GM21381 (cell line): ENCODE measurements around the gene MEA1.
A peak's percentile ranks its signal among the peaks of the same experiment; 100 is the strongest.
"Not testable (repeated sequence)": the region's sequence is repeated elsewhere in the genome, so short reads cannot be mapped to it uniquely, and the experiment has no call there.

ENCODE experiments used
- ATAC-seq: cut with Tn5 transposase; IDR thresholded peaks from one replicate; pipeline ENCODE4 v1.9.1; 2021; ENCODE audit warnings: mild to moderate bottlenecking, moderate library complexity; ENCODE audit not compliant: unreplicated experiment

MEA1 gene

GRCh38 chr6:43013097-43013842 lies 476 bp downstream of the MEA1 start:
- no peak for ATAC-seq

- ATAC-seq, result no peak
Measured at GRCh38 chr6:43012364-43012763, 1.4 kb downstream of the MEA1 start.

GRCh38 chr6:43011207-43011606 lies 2.5 kb downstream of the MEA1 start:
- ATAC-seq, result no peak

DNA sequence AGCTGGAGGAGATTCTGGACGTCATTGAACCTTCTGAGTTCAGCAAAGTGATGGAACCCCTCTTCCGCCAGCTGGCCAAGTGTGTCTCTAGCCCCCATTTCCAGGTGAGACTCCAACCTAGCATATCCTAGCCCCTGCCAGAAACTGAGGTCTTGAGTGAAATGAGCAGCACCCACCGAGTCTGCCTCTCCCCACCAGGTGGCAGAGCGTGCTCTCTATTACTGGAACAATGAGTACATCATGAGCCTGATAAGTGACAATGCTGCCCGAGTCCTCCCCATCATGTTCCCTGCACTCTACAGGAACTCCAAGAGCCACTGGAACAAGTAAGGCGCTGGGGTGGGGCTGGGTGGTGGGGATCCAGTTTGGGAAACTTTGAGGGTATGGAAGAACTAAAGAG lies 4.6 kb downstream of the MEA1 start:
- no peak for ATAC-seq

DNA sequence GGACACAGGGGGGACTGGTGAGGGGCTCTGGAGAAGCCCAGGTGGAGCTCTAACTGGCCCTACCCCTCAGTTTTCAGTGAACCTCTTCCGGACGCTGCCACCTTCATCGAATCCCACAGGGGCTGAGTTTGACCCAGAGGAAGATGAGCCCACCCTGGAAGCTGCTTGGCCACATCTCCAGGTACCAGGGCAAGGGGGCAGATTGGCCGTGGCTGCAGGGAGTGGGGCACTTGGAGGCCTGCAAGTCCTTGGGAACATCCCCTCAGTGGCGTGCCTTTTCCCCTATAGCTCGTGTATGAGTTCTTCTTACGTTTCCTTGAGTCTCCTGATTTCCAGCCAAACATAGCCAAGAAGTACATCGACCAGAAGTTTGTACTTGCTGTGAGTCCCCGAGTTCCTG lies 6.6 kb downstream of the MEA1 start:
- ATAC-seq, result no peak

GRCh38 chr6:43006251-43006650 lies 7.5 kb downstream of the MEA1 start:
- no peak for ATAC-seq

DNA sequence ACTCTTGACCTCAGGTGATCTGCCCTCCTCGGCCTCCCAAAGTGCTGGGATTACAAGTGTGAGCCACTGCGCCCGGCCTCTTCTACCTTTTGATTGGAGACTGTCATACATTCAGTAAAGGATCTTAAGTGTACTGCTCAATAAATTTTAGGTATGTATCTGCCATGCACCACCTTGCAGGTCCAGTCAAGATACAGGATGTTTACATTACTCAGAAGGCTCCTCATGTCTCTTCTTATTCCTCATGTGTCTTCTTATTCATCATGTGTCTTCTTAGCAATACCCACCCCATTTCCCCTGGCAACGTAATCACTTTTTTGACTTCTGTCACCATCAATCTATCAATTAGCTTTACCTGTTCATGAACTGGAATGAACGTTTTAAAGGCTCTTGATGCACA lies 7.9 kb downstream of the MEA1 start:
- no peak for ATAC-seq

GRCh38 chr6:43001843-43002242 lies 11.9 kb downstream of the MEA1 start:
- no peak for ATAC-seq

- ATAC-seq, result not testable (repeated sequence)
Measured at GRCh38 chr6:42998205-42998604, 15.5 kb downstream of the MEA1 start.

DNA sequence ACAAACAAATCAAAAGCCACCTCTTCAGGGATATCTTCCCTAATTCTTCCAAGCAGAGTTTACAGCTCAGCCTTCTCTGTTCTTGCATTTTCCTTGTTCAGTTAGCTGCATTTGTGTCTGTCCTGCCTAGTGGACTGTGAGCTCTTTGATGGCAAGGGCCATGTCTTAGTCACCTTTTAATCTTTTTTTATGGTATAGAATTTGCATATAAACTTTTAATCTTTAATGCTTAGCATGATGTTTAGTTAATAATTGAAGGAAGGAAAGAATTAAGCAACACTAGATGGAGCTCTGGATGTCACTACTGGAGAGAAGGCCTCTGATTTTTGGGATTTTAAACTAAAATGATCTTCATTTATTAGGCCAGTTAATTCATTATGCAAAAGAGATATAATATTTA lies 17.2 kb downstream of the MEA1 start:
- ATAC-seq, result no peak

GRCh38 chr6:42993445-42993844 lies 20.3 kb downstream of the MEA1 start:
- no peak for ATAC-seq

DNA sequence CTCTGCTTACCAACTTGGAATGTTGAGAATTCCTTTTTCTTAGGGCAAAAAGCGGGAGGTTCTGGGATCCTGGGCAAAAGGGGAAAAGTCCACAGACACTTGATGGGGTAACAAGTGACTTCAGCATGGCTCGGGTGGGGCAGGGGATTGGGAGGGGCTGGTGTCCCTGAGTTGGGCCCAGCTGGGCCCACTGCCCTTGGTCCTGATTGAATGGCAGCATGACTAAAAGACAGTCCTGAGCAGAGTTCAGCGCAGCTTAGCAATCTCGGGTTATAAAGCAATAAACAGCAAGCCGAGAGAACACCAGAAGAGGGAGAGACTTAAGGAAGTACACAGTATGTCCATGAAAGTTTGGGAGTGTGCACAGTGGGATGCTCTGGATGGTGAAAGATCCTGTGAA lies 23.8 kb downstream of the MEA1 start:
- no peak for ATAC-seq

GRCh38 chr6:42988486-42989020 lies 25.2 kb downstream of the MEA1 start:
- ATAC-seq, result no peak

- no peak for ATAC-seq
Measured at GRCh38 chr6:42987533-42988451, 26.0 kb downstream of the MEA1 start.

DNA sequence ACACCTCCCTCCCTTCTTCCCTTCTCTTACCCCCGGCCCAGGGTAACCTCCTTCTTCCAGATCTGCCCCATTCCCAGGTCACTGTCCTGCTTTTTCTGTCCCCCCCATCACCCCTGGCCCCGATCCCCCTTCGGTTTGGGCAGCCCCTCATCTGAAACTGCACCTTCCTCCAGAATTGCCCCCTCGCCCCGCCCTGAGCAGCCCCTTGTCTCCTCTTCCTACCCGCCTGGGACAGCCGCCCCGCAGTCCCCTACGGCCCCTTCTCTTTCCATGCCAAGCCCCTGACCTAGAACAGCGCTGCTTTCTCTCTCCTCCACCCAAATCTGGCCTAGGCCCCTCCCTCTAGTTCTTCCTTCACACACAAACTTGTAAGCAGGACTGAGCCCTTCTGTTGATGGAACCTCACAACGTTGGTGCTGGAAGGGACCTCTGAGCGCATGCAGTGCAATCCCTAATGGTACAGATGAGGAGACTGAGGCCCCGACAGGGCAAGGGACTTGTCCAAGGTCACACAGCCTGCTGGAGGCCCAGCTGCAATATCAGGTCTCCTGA lies 28.7 kb downstream of the MEA1 start:
- ATAC-seq, result no peak

GRCh38 chr6:42984001-42984923 lies 29.5 kb downstream of the MEA1 start, which contains the start of gene PPP2R5D:
Gene PPP2R5D (plus strand): TSS chr6:42984570. CDS start chr6:42984678, 108 bp downstream.
- peak; percentile 94 for ATAC-seq

- ATAC-seq, result no peak
Measured at GRCh38 chr6:42981836-42982235, 31.9 kb downstream of the MEA1 start.

DNA sequence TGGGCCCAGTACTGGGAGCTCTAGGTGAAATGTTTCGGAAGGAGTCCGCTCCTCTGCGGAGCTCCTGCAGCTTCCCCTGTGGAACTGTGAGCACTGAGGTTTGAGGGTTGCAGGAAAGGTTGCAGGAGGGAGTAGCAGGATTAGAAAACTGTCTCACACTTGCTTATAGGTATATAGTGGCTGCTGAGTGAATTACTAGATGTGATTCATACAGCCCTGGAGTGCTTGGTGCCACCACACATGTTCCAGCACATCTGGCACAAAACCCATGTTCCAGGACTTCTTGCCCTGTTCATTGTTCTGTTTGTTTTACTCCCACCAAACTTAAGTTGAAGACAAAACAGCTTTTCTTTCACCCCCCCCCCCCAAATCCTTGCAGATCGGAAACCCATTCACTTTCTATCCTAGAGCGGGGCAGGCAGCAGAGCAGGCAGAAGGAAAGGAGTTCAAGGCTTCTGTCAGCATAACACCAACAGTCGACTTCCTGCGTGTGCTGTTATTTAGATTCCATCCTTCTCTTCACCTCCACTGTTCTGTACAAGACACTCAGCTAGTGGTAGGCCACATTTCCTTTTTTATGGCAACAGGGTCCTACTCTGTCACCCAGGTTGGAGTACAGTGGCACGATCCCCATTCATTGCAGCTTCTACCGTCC lies 34.1 kb downstream of the MEA1 start:
- no peak for ATAC-seq

GRCh38 chr6:42978839-42979522 lies 34.8 kb downstream of the MEA1 start, which contains the start of gene PEX6:
Gene PEX6 (minus strand): TSS chr6:42979181. CDS start chr6:42979150, 31 bp downstream.
- ATAC-seq, result peak; percentile 90
